Measurements from ENCODE around the gene MGAT5. TPM values are rescaled to one million over a fixed set of nuclear protein-coding genes. Genes with fewer than 3 reads are reported as not detected.
A peak's percentile ranks its signal among the peaks of the same experiment; 100 is the strongest.

The MGAT5 gene
- total RNA-seq, 1 experiment from 2014 or later, result 52.4 TPM

DNA sequence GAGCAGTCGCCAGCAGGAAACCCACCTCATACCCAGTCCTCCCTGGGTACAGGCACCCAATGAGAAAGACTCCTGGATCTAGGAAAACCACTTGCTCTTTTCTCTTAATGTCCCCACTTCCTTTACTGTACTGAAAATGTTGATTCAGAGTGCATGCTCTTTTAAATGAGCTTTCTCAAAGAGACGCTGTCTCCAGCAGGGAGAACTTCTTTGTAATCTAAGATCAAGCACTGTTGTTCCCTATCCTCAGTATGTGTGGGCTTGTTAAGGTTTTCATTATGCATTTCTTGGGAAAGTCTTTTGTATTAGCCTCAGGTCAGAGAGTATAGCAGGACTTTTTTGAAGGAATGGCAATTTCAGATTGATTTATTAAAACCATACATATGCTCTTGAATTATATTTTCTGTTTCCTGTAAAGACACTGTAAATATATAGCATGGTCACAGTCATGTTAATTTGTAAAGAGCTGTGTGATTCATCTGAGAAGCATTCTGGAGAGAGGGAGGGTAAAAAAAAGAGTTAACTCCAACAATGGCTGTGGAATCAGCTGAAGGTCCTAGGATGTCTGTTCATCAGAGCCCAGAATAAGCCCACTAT, 178.1 kb downstream of the MGAT5 start (continued):
- TF ChIP-seq ZNF219 (CRISPR knock-in tag; IDR thresholded peaks at IDR 0.05; ENCODE audit: borderline replicate concordance), result no peak

DNA sequence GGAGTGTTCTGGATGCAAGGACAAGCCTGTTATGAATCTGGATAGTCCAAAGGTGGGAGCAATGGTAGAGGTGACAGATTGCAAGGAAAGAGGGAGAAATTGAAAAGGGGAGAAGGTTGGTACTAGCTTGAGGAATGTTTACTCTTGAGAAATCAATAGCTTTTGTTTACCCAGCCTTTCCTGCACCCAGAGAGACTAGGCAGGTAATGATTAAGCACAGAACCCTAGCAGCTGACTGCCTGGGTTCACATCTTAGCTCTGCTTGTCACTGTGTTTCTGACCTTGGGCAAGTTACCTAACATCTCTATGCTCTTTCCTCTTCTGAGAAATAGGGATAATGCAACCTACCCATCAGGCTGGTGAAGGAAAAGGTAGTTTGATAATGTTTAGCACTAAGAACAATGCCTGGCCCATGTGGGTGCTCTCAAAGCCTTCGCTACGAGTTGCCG, 178.6 kb downstream of the MGAT5 start:
- peaks cover 6% of the 10 kb centered on the region for H3K36me3 Mint-ChIP-seq
- no peak overlapping the region for H3K4me3 Mint-ChIP-seq
- H3K27me3 Mint-ChIP-seq (ENCODE audit: low read depth), result peaks cover 59% of the 10 kb centered on the region
- H3K4me1 Mint-ChIP-seq, result peaks cover 17% of the 10 kb centered on the region
- DNase-seq (ENCODE audit: low spot score) (no peak), ATAC-seq (no peak)
- no peaks in the 10 kb centered on the region for H3K9me3 Mint-ChIP-seq
- ChIA-PET POLR2A (interaction anchor here (0.6 kb wide), 1 partner anchor 617 kb away, joined by 4 read pairs; no protein-coding TSS in a partner anchor), CTCF (interaction anchor here (0.8 to 5.1 kb wide), 4 partner anchors 19 to 314 kb away, joined by 3 to 35 read pairs (median 4); no protein-coding TSS in a partner anchor)
- no peak overlapping the region for H3K27ac Mint-ChIP-seq
- TF ChIP-seq GABPB1 (CRISPR knock-in tag; IDR thresholded peaks at IDR 0.05), result peak; percentile 86
- TF ChIP-seq, protein P1, sequence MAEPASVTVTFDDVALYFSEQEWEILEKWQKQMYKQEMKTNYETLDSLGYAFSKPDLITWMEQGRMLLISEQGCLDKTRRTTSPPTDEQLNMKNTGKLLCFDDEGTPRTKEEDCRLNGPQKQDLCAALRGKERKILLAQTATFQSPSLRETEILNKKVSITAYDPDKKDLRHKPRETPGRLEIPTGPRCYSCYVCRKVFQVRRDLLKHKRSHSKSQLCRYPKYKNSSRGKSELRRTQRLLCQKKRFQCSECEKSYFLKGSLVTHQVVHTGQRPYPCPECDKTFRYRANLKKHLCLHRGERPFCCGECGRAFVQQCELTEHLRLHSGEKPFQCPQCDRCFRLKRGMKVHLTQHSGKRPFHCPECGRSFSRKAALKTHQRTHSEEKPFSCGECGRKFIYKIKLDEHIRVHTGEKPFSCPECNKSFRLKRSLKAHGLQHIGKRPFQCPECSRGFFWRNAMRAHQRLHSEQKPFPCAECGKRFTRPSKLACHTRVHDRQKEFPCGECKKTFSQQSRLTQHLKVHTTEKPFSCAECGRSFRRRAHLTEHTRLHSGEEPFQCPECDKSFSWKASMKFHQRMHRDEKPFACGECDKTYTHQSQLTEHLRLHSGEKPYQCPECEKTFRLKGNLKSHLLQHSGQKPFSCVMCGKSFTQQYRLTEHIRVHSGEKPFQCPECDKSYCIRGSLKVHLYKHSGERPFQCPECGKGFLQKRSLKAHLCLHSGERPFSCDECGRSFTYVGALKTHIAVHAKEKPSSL (CRISPR knock-in tag; conservative IDR thresholded peaks at IDR 0.05), result no peak

DNA sequence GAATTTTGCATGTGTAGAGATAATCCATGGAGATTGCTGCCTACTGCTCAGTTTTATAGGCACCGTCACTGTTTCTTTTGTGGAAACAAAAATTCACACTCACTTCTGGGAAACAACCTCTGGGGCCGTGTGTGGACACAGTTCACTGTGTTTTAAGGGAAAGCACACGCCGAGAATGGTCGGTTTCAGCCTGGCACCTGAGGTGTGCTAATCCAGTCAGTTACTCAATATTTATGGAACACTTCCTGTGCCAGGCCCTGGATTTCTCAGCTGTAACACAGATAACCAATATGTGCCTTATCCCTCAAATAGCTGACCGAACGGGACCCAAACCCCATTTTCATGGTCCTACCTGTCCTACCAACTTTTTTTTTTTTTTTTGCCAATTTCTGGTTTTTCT, 179.6 kb downstream of the MGAT5 start:
- DNase-seq (ENCODE audit: low spot score) (no peak), ATAC-seq (no peak)
- Mint-ChIP-seq H3K9me3 (no peaks in the 10 kb centered on the region), H3K27ac (no peak overlapping the region), H3K36me3 (peaks cover 4% of the 10 kb centered on the region), H3K27me3 (ENCODE audit: low read depth) (peaks cover 58% of the 10 kb centered on the region), H3K4me1 (peaks cover 17% of the 10 kb centered on the region), H3K4me3 (no peak overlapping the region)
- CTCF ChIA-PET, result interaction anchor here (0.6 to 4.1 kb wide), 2 partner anchors 17 to 279 kb away, joined by 3 to 26 read pairs; no protein-coding TSS in a partner anchor
- POLR2A ChIA-PET, result no interaction called here
- TF ChIP-seq EMX1 (CRISPR knock-in tag; IDR thresholded peaks at IDR 0.05) (no peak), IRF2 (CRISPR knock-in tag; IDR thresholded peaks at IDR 0.05; ENCODE audit: borderline replicate concordance, low read depth) (no peak), ZNF416 (CRISPR knock-in tag; IDR thresholded peaks at IDR 0.05) (no peak), ETV6 (CRISPR knock-in tag; IDR thresholded peaks at IDR 0.05) (no peak), MYBL2 (CRISPR knock-in tag; IDR thresholded peaks at IDR 0.05) (no peak)
- TF ChIP-seq, protein P2, sequence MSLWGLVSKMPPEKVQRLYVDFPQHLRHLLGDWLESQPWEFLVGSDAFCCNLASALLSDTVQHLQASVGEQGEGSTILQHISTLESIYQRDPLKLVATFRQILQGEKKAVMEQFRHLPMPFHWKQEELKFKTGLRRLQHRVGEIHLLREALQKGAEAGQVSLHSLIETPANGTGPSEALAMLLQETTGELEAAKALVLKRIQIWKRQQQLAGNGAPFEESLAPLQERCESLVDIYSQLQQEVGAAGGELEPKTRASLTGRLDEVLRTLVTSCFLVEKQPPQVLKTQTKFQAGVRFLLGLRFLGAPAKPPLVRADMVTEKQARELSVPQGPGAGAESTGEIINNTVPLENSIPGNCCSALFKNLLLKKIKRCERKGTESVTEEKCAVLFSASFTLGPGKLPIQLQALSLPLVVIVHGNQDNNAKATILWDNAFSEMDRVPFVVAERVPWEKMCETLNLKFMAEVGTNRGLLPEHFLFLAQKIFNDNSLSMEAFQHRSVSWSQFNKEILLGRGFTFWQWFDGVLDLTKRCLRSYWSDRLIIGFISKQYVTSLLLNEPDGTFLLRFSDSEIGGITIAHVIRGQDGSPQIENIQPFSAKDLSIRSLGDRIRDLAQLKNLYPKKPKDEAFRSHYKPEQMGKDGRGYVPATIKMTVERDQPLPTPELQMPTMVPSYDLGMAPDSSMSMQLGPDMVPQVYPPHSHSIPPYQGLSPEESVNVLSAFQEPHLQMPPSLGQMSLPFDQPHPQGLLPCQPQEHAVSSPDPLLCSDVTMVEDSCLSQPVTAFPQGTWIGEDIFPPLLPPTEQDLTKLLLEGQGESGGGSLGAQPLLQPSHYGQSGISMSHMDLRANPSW (CRISPR knock-in tag; conservative IDR thresholded peaks at IDR 0.05; ENCODE audit: low read depth), result no peak
- TF ChIP-seq, protein P3, sequence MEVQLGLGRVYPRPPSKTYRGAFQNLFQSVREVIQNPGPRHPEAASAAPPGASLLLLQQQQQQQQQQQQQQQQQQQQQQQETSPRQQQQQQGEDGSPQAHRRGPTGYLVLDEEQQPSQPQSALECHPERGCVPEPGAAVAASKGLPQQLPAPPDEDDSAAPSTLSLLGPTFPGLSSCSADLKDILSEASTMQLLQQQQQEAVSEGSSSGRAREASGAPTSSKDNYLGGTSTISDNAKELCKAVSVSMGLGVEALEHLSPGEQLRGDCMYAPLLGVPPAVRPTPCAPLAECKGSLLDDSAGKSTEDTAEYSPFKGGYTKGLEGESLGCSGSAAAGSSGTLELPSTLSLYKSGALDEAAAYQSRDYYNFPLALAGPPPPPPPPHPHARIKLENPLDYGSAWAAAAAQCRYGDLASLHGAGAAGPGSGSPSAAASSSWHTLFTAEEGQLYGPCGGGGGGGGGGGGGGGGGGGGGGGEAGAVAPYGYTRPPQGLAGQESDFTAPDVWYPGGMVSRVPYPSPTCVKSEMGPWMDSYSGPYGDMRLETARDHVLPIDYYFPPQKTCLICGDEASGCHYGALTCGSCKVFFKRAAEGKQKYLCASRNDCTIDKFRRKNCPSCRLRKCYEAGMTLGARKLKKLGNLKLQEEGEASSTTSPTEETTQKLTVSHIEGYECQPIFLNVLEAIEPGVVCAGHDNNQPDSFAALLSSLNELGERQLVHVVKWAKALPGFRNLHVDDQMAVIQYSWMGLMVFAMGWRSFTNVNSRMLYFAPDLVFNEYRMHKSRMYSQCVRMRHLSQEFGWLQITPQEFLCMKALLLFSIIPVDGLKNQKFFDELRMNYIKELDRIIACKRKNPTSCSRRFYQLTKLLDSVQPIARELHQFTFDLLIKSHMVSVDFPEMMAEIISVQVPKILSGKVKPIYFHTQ (CRISPR knock-in tag; IDR thresholded peaks at IDR 0.05), result no peak
- TF ChIP-seq, protein P4, sequence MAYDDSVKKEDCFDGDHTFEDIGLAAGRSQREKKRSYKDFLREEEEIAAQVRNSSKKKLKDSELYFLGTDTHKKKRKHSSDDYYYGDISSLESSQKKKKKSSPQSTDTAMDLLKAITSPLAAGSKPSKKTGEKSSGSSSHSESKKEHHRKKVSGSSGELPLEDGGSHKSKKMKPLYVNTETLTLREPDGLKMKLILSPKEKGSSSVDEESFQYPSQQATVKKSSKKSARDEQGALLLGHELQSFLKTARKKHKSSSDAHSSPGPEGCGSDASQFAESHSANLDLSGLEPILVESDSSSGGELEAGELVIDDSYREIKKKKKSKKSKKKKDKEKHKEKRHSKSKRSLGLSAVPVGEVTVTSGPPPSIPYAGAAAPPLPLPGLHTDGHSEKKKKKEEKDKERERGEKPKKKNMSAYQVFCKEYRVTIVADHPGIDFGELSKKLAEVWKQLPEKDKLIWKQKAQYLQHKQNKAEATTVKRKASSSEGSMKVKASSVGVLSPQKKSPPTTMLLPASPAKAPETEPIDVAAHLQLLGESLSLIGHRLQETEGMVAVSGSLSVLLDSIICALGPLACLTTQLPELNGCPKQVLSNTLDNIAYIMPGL (CRISPR knock-in tag; IDR thresholded peaks at IDR 0.05), result no peak
